ENCODE measurements around the gene CLASP1.

- no peak for TF ChIP-seq CTCF (IDR thresholded peaks at IDR 0.05)
- no peak for TF ChIP-seq POLR2AphosphoS5 (IDR thresholded peaks at IDR 0.05; ENCODE audit: low read depth, low read length)
Observed at GRCh38 chr2:121359170-121359569, 290.1 kb downstream of the CLASP1 start.
